ENCODE measurements around the gene IMPDH1. TPM values are rescaled to one million over a fixed set of nuclear protein-coding genes. Genes with fewer than 3 reads are reported as not detected.

The IMPDH1 gene
- total and polyA plus RNA-seq, 9 of the 15 experiments (the other 6 are each of a cell fraction or from before 2014, with no cell fraction given) = 0.80 to 118 (median 64.3) TPM

DNA sequence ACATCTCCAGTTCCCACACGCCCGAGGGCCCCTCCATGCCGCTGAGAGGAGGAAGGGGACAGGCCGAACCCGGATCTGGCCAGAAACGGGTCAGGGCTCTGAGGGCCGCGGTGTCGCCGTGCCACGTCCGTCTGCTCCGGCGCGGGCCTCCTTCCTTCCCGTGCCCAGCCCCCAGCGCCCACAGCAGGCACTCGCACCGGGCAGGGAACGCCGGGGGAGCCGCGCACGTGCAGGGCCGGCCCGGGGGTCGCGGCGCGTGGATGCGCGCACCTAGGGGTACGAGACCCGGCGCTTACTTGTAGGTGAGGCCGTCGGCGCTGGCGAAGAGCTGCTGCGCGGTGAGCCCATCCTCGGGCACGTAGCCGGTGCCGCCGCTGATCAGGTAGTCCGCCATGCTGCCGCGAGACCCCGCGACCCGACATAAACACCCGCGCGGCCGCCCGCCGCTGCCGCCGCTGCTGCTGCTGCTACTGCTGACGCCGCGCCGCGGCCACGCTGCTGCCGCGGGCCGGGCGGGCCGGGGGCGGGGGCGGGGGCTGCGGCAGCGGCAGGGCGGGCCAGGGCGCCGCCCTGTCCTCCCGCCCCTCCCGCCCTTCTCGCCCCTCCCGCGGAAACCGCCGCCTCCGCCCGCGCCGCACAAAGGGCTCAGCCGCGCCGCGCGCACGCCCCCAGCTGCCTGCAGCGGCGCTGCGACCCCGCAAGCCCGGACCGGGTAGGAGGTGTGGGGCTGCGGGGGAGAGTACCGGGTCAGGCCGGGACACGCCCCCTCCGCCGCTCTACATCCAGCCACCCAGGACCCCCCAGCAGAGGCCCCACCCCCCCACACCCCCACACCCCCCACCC lies 4.1 kb downstream of the IMPDH1 start (continued):
- TF ChIP-seq CBFA2T2 (conservative IDR thresholded peaks at IDR 0.05) (no peak), FIP1L1 (IDR thresholded peaks at IDR 0.05; ENCODE audit: low read depth, low read length, poor library complexity, severe bottlenecking) (peak; percentile 95), BDP1 (IDR thresholded peaks at IDR 0.05; ENCODE audit: insufficient read depth, insufficient read length) (no peak), SRSF7 (optimal IDR thresholded peaks at IDR 0.05; ENCODE audit: low read depth, low read length) (no peak), ZSCAN29 (IDR thresholded peaks at IDR 0.05) (no peak), ZNF324 (CRISPR knock-in tag; IDR thresholded peaks at IDR 0.05) (no peak), NR3C1 (CRISPR knock-in tag; IDR thresholded peaks at IDR 0.05) (no peak), ZNF444 (CRISPR knock-in tag; IDR thresholded peaks at IDR 0.05) (no peak), SMARCB1 (IDR thresholded peaks at IDR 0.05; ENCODE audit: insufficient read length, low read depth) (no peak), ETS2 (tag; IDR thresholded peaks at IDR 0.05; ENCODE audit: borderline replicate concordance, poor library complexity, severe bottlenecking) (no peak), YY1 (IDR thresholded peaks at IDR 0.05; ENCODE audit: borderline replicate concordance in 1 of 3, control insufficient read depth in 1 of 3, extremely low read depth in 1 of 3, insufficient read depth in 3 of 3, insufficient read length in 1 of 3, insufficient replicate concordance in 2 of 3, low read depth in 1 of 3, low read length in 2 of 3) (peak in 2 of 3 experiments; percentile 48 to 64), TEAD1 (CRISPR knock-in tag; IDR thresholded peaks at IDR 0.05) (peak in 1 of 2 experiments; percentile 67; a peak in 2 of 4 replicates), NCOA1 (IDR thresholded peaks at IDR 0.05; ENCODE audit: low read depth) (no peak), ZBTB7A (IDR thresholded peaks at IDR 0.05; ENCODE audit: borderline replicate concordance, control insufficient read depth, low read depth, low read length) (peak; percentile 96), ATF1 (CRISPR knock-in tag; IDR thresholded peaks at IDR 0.05) (no peak), ATF1 (tag; IDR thresholded peaks at IDR 0.05) (peak; percentile 60), WHSC1 (IDR thresholded peaks at IDR 0.05; ENCODE audit: low read length) (no peak), HMG20A (CRISPR knock-in tag; conservative IDR thresholded peaks at IDR 0.05) (no peak), MEF2D (tag; conservative IDR thresholded peaks at IDR 0.05; ENCODE audit: low read depth) (no peak)
- TF ChIP-seq, protein P1, sequence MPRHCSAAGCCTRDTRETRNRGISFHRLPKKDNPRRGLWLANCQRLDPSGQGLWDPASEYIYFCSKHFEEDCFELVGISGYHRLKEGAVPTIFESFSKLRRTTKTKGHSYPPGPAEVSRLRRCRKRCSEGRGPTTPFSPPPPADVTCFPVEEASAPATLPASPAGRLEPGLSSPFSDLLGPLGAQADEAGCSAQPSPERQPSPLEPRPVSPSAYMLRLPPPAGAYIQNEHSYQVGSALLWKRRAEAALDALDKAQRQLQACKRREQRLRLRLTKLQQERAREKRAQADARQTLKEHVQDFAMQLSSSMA (CRISPR knock-in tag; IDR thresholded peaks at IDR 0.05) = no peak
- TF ChIP-seq, protein P2, sequence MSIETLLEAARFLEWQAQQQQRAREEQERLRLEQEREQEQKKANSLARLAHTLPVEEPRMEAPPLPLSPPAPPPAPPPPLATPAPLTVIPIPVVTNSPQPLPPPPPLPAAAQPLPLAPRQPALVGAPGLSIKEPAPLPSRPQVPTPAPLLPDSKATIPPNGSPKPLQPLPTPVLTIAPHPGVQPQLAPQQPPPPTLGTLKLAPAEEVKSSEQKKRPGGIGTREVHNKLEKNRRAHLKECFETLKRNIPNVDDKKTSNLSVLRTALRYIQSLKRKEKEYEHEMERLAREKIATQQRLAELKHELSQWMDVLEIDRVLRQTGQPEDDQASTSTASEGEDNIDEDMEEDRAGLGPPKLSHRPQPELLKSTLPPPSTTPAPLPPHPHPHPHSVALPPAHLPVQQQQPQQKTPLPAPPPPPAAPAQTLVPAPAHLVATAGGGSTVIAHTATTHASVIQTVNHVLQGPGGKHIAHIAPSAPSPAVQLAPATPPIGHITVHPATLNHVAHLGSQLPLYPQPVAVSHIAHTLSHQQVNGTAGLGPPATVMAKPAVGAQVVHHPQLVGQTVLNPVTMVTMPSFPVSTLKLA (conservative IDR thresholded peaks at IDR 0.05) = peak; percentile 37 to 77; a peak in 3 of 4 replicates
- TF ChIP-seq, protein P3, sequence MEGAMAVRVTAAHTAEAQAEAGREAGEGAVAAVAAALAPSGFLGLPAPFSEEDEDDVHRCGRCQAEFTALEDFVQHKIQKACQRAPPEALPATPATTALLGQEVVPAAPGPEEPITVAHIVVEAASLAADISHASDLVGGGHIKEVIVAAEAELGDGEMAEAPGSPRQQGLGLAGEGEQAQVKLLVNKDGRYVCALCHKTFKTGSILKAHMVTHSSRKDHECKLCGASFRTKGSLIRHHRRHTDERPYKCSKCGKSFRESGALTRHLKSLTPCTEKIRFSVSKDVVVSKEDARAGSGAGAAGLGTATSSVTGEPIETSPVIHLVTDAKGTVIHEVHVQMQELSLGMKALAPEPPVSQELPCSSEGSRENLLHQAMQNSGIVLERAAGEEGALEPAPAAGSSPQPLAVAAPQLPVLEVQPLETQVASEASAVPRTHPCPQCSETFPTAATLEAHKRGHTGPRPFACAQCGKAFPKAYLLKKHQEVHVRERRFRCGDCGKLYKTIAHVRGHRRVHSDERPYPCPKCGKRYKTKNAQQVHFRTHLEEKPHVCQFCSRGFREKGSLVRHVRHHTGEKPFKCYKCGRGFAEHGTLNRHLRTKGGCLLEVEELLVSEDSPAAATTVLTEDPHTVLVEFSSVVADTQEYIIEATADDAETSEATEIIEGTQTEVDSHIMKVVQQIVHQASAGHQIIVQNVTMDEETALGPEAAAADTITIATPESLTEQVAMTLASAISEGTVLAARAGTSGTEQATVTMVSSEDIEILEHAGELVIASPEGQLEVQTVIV (CRISPR knock-in tag; IDR thresholded peaks at IDR 0.05; ENCODE audit: borderline replicate concordance) = no peak
- TF ChIP-seq, protein P4, sequence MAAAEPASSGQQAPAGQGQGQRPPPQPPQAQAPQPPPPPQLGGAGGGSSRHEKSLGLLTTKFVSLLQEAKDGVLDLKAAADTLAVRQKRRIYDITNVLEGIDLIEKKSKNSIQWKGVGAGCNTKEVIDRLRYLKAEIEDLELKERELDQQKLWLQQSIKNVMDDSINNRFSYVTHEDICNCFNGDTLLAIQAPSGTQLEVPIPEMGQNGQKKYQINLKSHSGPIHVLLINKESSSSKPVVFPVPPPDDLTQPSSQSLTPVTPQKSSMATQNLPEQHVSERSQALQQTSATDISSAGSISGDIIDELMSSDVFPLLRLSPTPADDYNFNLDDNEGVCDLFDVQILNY (CRISPR knock-in tag; IDR thresholded peaks at IDR 0.05) = no peak
